GM12873 (cell line): ENCODE measurements around the gene MLPH.

Experiments used
- TF ChIP-seq, protein P1 (sequence below): IDR thresholded peaks from 2 replicates; pipeline ENCODE4 v1.5.1; 2012; ENCODE audit warnings: low read depth, mild to moderate bottlenecking, moderate library complexity, low read length, control low read depth; ENCODE audit not compliant: insufficient read depth; ENCODE audit errors: missing control alignments

The MLPH gene

GRCh38 chr2:237482485-237482884 lies 4.6 kb upstream of the MLPH start:
- TF ChIP-seq, protein P1, sequence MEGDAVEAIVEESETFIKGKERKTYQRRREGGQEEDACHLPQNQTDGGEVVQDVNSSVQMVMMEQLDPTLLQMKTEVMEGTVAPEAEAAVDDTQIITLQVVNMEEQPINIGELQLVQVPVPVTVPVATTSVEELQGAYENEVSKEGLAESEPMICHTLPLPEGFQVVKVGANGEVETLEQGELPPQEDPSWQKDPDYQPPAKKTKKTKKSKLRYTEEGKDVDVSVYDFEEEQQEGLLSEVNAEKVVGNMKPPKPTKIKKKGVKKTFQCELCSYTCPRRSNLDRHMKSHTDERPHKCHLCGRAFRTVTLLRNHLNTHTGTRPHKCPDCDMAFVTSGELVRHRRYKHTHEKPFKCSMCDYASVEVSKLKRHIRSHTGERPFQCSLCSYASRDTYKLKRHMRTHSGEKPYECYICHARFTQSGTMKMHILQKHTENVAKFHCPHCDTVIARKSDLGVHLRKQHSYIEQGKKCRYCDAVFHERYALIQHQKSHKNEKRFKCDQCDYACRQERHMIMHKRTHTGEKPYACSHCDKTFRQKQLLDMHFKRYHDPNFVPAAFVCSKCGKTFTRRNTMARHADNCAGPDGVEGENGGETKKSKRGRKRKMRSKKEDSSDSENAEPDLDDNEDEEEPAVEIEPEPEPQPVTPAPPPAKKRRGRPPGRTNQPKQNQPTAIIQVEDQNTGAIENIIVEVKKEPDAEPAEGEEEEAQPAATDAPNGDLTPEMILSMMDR, result no peak

- TF ChIP-seq, protein P1, result no peak
These were observed 3.9 kb upstream of the MLPH start for GRCh38 chr2:237483018-237483731.

- TF ChIP-seq, protein P1, result no peak
These were observed 1.7 kb upstream of the MLPH start for GRCh38 chr2:237485304-237485703.

- TF ChIP-seq, protein P1, result no peak
These were observed 1.2 kb upstream of the MLPH start for GRCh38 chr2:237485844-237486243.

DNA sequence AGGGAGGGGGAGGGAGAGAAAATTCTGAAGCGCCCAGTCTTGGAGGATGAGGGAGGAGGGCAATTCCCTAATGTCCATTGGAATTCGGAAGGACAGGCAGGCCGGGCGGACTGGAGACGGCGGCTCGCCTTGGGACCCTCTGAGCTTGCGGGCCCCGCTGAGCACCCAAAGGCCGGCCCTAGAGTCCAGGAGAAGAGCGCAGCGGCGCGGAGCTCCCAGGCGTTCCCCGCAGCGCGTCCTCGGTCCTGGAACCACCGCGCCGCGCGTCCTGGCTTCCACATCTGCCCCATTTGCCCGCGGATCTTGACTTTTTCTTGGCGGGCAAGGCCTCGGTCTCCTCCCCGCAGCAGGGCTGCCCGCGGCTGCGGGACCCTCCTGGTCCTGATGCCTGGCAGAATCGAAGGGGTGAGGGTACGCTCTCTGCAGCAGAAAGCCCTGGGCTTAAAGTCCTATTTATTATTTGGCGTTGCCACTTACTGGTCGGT lies 675 bp upstream of the MLPH start:
- TF ChIP-seq, protein P1, result no peak

- TF ChIP-seq, protein P1, result no peak
These were observed 445 bp downstream of the MLPH start for GRCh38 chr2:237487496-237487895.

DNA sequence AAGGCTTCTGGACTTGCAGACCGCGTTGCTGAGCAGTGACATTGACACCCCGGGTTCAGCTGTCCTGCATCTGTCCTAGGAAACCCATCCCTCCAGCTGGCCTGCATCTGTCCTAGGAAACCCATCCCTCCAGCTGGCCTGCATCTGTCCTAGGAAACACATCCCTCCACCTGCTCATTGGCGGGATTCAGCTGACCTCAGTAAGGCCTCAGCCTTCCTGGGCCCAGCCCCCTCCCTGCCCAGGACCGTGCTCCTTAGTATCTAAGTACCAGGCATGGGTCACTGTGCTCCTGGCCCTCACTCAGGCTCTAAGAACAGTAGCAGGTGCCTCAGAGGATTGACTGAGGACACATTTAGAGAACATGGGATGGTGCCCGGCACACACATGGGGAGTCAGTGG lies 1.2 kb downstream of the MLPH start:
- TF ChIP-seq, protein P1, result no peak
